Gastroesophageal sphincter (tissue), 4 donors: ENCODE measurements around the gene PLEKHG3. TPM values are rescaled to one million over a fixed set of nuclear protein-coding genes. Genes with fewer than 3 reads are reported as not detected.

Experiments
- ATAC-seq: fragments of 150-250 bp; one replicate; pipeline ENCODE4 v1.9.1; 2016; ENCODE audit warnings: mild to moderate bottlenecking, moderate library complexity
- H3K27ac ChIP-seq, 4 donors: fragments of 200-600 bp; sonication (generic) in 3 of 4; 1 replicate in 3 of 4; 2 replicates in 1 of 4; pipeline ENCODE4 v1.5.1; 2016 to 2019
- H3K27me3 ChIP-seq: fragments of 200-600 bp; sonication (generic); one replicate; pipeline ENCODE4 v1.5.1; 2019
- H3K36me3 ChIP-seq, 2 donors: fragments of 200-600 bp; sonication (generic); one replicate each; pipeline ENCODE4 v1.5.1; 2019; ENCODE audit warnings: control low read depth in 1 of 2
- H3K4me1 ChIP-seq, 3 donors: fragments of 200-600 bp; sonication (generic); 1 replicate in 2 of 3; 2 replicates in 1 of 3; pipeline ENCODE4 v1.5.1; 2016 to 2019; ENCODE audit warnings: control low read depth in 2 of 3
- H3K4me3 ChIP-seq, 2 donors: fragments of 200-600 bp; sonication (generic); one replicate each; pipeline ENCODE4 v1.5.1; 2019; ENCODE audit warnings: mild to moderate bottlenecking in 1 of 2, moderate library complexity in 1 of 2
- H3K9me3 ChIP-seq, 3 donors: fragments of 200-600 bp; sonication (generic); one replicate each; pipeline ENCODE4 v1.5.1; 2017 to 2019; ENCODE audit warnings: control low read depth in 2 of 3
- CTCF ChIP-seq, 4 experiments: fragments of 200-600 bp in 2 of 4; fragments of 450-650 bp in 2 of 4; sonication (generic) in 1 of 4; IDR thresholded peaks; one replicate each; pipeline ENCODE4 v1.5.1; 2017 to 2019; ENCODE audit warnings: antibody characterized with exemption in 4 of 4, mild to moderate bottlenecking in 2 of 4, moderate library complexity in 2 of 4
- EP300 ChIP-seq: sonication (generic); formaldehyde crosslinking; IDR thresholded peaks from one replicate; pipeline ENCODE4 v1.6.1; 2017; ENCODE audit warnings: antibody characterized with exemption, mild to moderate bottlenecking
- POLR2A ChIP-seq, 2 donors: fragments of 450-650 bp; IDR thresholded peaks; one replicate each; pipeline ENCODE4 v1.6.1; 2017; ENCODE audit warnings: antibody characterized with exemption in 2 of 2, mild to moderate bottlenecking in 2 of 2, moderate library complexity in 1 of 2
- POLR2AphosphoS5 ChIP-seq: sonication (generic); formaldehyde crosslinking; IDR thresholded peaks from one replicate; pipeline ENCODE4 v1.6.1; 2017; ENCODE audit warnings: antibody characterized with exemption
- WGBS, 2 donors: methylation state at CpG; one replicate each; pipeline ENCODE4 v1.1.5; 2018; ENCODE audit warnings: low coverage in 1 of 2; 5-methylcytosine and 5-hydroxymethylcytosine counted together
- total RNA-seq, 4 donors: library from RNA; depleted of rRNA; stranded (reverse); fragments of >200 nt; gene quantifications; one replicate each; pipeline ENCODE4 v1.1.0, GENCODE V29; 2016

Gene PLEKHG3
- total RNA-seq, 4 donors from 2014 or later, result 44.2 to 79.4 (median 57.7) TPM

GRCh38 chr14:64790478-64790877, 86.3 kb downstream of the PLEKHG3 start:
- WGBS, 2 donors, result 86% methylated on average over 2 to 6 of the region's 6 CpGs
- no peak for ATAC-seq
- no peaks in the 10 kb centered on the region for H3K36me3 ChIP-seq
- H3K27ac ChIP-seq, result no peak overlapping the region
- H3K9me3 ChIP-seq, result no peaks in the 10 kb centered on the region
- no peaks in the 10 kb centered on the region for H3K4me1 ChIP-seq
- H3K27me3 ChIP-seq, result no peaks in the 10 kb centered on the region
- no peak for TF ChIP-seq POLR2A (IDR thresholded peaks at IDR 0.05)
- no peak for TF ChIP-seq EP300
- TF ChIP-seq CTCF (IDR thresholded peaks at IDR 0.05), result no peak
- TF ChIP-seq POLR2AphosphoS5, result no peak
- no peak overlapping the region for H3K4me3 ChIP-seq

GRCh38 chr14:64792231-64792630, 88.0 kb downstream of the PLEKHG3 start:
- Histone ChIP-seq H3K4me1 (no peaks in the 10 kb centered on the region), H3K4me3 (no peak overlapping the region), H3K27me3 (no peaks in the 10 kb centered on the region), H3K9me3 (no peaks in the 10 kb centered on the region), H3K27ac (no peak overlapping the region), H3K36me3 (no peaks in the 10 kb centered on the region)
- ATAC-seq, result no peak
- 100% methylated on average over 1 of the region's 4 CpGs; no CpG with 5 or more reads in 1 of the 2 donors for WGBS, 2 donors
- no peak for TF ChIP-seq POLR2A (IDR thresholded peaks at IDR 0.05)
- no peak for TF ChIP-seq CTCF (IDR thresholded peaks at IDR 0.05)
- TF ChIP-seq EP300, result no peak
- no peak for TF ChIP-seq POLR2AphosphoS5

GRCh38 chr14:64792871-64793560, 88.8 kb downstream of the PLEKHG3 start:
- no peak for ATAC-seq
- H3K27me3 ChIP-seq, result no peaks in the 10 kb centered on the region
- no peaks in the 10 kb centered on the region for H3K36me3 ChIP-seq
- H3K27ac ChIP-seq, result no peak overlapping the region
- WGBS, 2 donors, result 91 to 95% methylated on average over 3 to 20 of the region's 26 CpGs
- no peak for TF ChIP-seq POLR2A (IDR thresholded peaks at IDR 0.05)
- no peak for TF ChIP-seq EP300
- TF ChIP-seq POLR2AphosphoS5, result no peak
- no peak for TF ChIP-seq CTCF (IDR thresholded peaks at IDR 0.05)
- H3K4me1 ChIP-seq, result no peaks in the 10 kb centered on the region
- H3K9me3 ChIP-seq, result no peaks in the 10 kb centered on the region
- no peak overlapping the region for H3K4me3 ChIP-seq

- ATAC-seq, result no peak
- WGBS, 2 donors, result 96% methylated on average over 4 of the region's 16 CpGs; no CpG with 5 or more reads in 1 of the 2 donors
- no peaks in the 10 kb centered on the region for H3K9me3 ChIP-seq
- no peak overlapping the region for H3K4me3 ChIP-seq
- no peaks in the 10 kb centered on the region for H3K36me3 ChIP-seq
- no peak overlapping the region for H3K27ac ChIP-seq
- no peaks in the 10 kb centered on the region for H3K4me1 ChIP-seq
- H3K27me3 ChIP-seq, result no peaks in the 10 kb centered on the region
- no peak for TF ChIP-seq POLR2A (IDR thresholded peaks at IDR 0.05)
- no peak for TF ChIP-seq EP300
- no peak for TF ChIP-seq CTCF (IDR thresholded peaks at IDR 0.05)
- no peak for TF ChIP-seq POLR2AphosphoS5
These were observed 91.0 kb downstream of the PLEKHG3 start for GRCh38 chr14:64795211-64795610.

GRCh38 chr14:64795921-64796320, 91.7 kb downstream of the PLEKHG3 start:
- Histone ChIP-seq H3K9me3 (no peaks in the 10 kb centered on the region), H3K4me3 (no peak overlapping the region), H3K36me3 (no peaks in the 10 kb centered on the region), H3K27me3 (no peaks in the 10 kb centered on the region), H3K4me1 (no peaks in the 10 kb centered on the region), H3K27ac (no peak overlapping the region)
- TF ChIP-seq POLR2A (IDR thresholded peaks at IDR 0.05), result no peak
- TF ChIP-seq CTCF (IDR thresholded peaks at IDR 0.05), result no peak
- WGBS, 2 donors, result 70 to 77% methylated on average over 3 of the region's 3 CpGs
- ATAC-seq, result no peak
